B cell (primary cell): ENCODE measurements around the gene S100A1.

Experiments used
- EZH2 ChIP-seq: IDR thresholded peaks from 2 replicates; pipeline ENCODE4 v1.6.1; 2012; ENCODE audit warnings: borderline replicate concordance, low read depth, mild to moderate bottlenecking, moderate library complexity, low read length; ENCODE audit not compliant: insufficient read depth, poor library complexity, severe bottlenecking
- TF ChIP-seq, protein P1 (sequence below): fragments of 200-600 bp; IDR thresholded peaks from one replicate; pipeline ENCODE4 v1.8.0; 2022; ENCODE audit warnings: antibody characterized with exemption, mild to moderate bottlenecking

- TF ChIP-seq, protein P1, sequence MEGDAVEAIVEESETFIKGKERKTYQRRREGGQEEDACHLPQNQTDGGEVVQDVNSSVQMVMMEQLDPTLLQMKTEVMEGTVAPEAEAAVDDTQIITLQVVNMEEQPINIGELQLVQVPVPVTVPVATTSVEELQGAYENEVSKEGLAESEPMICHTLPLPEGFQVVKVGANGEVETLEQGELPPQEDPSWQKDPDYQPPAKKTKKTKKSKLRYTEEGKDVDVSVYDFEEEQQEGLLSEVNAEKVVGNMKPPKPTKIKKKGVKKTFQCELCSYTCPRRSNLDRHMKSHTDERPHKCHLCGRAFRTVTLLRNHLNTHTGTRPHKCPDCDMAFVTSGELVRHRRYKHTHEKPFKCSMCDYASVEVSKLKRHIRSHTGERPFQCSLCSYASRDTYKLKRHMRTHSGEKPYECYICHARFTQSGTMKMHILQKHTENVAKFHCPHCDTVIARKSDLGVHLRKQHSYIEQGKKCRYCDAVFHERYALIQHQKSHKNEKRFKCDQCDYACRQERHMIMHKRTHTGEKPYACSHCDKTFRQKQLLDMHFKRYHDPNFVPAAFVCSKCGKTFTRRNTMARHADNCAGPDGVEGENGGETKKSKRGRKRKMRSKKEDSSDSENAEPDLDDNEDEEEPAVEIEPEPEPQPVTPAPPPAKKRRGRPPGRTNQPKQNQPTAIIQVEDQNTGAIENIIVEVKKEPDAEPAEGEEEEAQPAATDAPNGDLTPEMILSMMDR = no peak
- TF ChIP-seq EZH2 = no peak
Measured at GRCh38 chr1:153661111-153661708, 33.0 kb downstream of the S100A1 start.
